HG03159 (cell line): ENCODE data around the gene SUSD1.
A peak's percentile ranks its signal among the peaks of the same experiment; 100 is the strongest.

ENCODE experiments used
- ATAC-seq: cut with Tn5 transposase; IDR thresholded peaks from one replicate; pipeline ENCODE4 v1.9.1; 2021; ENCODE audit warnings: mild to moderate bottlenecking, moderate library complexity; ENCODE audit not compliant: unreplicated experiment

The SUSD1 gene

DNA sequence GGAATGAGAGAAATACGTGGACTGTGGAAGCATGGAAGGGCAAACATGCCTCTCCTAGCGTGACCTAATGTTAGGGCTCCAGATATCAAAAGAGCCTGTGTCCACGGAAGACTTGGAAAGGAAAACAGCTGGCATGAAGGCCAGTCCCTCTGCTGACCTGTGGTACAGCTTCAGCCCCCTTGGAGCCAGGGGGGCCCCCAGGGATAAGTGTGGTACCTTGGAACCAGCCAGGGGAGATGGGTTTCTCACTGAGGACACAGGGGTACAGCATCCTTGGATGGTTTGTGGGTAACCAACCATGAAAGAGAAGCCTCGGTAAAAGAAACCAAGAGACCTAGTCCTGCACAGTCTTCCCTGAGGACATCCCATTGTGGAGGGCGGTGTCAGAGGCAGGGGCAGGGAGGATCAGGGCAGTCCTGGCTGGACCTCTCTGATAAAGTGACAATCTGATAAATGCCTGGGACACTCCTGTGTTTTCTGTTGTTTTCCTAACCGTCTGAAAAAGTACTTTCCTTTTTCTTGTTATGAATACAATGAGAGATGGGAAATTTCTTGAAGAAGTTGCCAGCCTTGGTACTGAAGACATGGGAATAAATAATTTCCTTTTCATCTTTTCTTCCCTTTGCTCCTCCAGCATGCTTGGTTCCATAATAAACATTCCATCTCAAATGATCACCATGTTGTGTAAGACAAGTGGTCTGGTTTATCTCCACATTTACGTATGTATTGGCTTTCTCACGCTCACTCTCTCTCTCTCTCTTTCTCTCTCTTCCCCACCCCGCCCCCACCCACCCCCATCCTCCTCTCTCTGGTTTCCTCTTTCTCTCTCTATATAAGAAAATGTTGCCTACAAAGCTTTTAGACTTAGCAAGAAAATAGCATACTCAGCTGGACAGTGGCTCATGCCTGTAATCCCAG, 102.1 kb downstream of the SUSD1 start:
- no peak for ATAC-seq

DNA sequence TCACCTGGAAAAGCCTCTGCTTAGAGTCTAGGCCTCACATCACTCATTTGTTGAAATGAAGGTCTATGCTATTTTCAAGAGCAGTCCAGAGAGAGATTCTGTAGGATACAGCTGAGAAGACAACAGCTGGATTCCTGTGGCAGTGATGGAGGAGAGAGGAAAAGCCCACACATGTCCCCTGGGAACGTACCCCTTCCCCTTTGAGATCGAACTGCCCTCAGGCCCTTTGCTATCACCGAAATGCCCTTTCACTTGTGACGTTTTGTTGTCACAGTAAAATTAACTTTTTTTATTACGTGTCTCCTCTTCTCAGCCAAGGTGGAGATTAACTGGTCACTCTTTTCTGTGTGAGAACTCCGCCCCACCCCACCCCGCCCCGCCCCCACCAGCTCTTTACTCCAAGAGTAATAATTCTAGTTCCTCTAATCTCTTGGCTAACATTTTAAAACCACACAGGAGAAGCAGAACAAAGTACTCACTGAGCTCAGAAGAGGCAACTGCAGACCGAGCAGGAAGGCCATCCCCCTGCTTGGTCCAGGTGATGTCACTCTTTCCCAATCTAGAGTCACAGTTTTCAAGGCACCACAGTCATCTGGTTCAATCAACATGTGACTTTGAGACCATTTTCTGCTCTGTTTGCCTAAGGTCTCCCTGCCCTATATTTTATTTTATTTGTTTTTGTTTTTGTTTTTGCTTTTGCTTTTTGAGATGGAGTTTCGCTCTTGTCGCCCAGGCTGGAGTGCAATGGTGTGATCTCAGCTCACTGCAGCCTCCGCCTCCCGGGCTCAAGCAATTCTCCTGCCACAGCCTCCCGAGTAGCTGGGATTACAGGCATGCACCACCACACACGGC, 105.6 kb downstream of the SUSD1 start:
- ATAC-seq = no peak

DNA sequence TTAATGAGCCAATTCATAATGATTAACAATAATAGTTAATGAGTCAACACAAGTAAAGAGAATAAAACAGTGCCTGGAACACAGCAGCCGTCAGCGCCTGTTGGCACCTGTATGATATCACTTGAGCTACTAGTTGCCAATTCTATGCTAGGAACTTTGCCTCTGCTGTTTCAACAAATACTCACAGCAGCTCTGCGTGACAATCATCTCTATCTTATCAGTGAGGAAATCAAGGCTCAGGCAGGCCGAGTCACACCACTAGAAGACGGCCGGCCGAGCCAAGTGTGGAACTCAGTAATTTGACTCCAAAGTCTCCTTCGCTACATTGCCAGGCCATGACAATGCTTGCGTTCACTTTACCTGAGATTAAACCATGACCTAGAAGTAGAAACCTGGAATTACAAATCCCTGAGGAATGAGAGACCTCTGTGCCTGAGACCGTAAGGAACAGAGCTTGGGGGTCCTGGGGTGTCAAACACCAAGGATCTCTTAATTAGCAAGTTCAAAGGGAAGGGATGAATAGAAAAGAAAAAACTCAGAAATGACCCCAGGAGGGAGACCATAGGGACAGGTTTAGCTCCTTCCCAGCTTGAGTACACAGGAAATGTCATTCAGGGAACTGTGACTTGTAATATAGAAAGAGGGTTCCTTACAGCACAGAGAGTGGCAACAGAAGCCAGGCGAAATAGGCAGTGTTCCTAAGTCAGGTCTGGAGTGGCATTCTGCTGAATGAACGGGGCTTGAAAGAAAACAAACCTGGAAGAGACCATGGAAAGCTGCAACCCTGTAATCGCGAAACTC, 109.1 kb downstream of the SUSD1 start:
- ATAC-seq = no peak

DNA sequence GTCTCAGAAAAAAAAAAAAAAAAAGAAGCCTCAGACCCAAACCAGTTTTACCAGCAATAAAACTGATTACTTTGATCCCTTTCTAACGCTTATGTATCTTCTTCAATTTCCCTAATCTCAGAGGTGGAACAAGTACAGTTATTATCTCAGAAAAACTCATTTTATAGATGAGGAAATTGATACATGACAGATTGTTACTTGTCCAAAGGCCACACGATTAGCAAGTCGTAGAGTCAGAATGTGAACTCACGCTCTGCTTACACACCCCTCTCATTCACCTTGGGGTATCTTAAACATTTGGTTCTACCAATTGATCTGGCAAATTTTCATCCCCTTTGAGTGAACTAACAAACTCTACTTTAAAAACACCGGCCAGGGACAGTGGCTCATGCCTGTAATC, 110.2 kb downstream of the SUSD1 start:
- ATAC-seq = no peak

DNA sequence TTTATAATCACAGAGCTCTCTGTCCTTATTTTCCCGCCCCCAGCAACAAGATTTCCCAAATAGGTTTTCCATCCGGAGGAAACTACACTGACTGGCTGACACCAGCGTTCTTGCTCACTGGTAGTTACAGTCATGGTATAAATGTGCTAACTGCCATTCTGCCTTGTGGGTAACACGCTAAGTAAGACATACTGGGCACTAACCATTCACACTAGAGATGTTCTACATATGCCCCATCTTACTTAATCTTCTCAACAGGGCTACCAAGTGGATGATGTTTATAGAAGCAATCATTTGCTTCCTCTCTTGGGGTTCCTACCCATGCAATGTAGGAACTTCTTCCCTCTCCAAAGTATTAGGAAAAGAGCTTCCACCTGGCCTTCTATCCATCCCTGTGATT, 111.5 kb downstream of the SUSD1 start:
- no peak for ATAC-seq

DNA sequence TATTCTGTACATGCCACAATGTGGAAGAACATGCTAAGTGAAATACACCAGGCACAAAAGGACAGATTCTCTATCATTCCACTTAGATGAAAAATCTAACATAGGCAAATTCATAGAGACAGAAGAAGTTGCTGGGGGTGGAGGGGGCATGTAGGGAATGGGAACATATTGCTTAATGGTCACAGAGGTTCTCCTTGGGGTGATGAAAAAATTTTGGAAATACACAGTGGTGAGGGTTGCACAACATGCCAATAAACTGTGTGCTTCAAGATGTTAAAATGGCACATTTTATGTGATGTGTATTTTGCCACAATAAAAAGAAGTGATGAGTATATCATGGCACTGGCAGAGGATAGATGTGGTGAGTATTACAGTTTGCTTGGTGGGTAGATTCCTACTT, 111.9 kb downstream of the SUSD1 start:
- ATAC-seq = no peak

DNA sequence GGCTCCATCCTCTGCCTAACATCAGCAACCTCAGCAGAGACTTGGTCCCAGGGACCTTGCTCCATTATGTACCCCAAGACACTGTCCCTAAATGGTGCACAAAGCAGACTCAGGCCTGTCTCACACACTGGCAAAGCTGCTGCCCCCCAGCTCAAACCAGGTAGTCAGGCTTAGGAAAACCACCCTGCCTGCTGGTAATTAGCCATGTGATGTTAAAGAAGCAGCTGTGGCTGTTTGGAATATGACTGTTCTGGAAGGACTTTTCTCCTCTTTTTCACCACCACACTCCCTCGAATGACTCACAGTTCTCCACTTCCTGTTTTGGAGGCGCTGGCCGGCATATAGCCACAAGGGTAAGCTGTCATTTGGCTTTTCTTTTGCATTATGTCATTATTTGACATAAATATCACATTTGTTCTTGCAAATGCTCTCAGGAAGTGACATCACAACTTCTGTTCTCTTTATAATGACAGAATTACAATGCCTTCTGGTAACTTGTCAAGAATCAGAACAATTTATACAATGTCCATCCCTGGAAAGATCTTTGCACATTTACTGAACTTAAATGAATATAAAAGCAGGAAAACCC, 113.9 kb downstream of the SUSD1 start:
- ATAC-seq = peak; percentile 74

DNA sequence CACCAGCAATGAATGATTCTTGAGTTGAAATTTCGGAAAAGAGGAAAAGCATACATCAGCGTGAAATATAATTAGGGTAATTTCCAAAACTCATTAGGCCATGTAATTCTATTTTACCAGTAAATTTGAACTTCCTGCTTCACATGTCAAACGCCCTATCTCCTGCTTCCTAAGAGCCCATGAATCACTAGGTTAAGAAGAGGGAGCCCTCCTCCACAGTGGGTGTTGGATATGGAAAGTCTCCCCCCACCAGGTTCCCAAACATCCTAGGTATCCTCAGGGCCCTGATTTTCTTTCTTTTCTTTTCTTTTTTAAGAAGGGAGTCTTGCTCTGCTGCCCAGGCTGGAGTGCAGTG, 115.2 kb downstream of the SUSD1 start:
- no peak for ATAC-seq

DNA sequence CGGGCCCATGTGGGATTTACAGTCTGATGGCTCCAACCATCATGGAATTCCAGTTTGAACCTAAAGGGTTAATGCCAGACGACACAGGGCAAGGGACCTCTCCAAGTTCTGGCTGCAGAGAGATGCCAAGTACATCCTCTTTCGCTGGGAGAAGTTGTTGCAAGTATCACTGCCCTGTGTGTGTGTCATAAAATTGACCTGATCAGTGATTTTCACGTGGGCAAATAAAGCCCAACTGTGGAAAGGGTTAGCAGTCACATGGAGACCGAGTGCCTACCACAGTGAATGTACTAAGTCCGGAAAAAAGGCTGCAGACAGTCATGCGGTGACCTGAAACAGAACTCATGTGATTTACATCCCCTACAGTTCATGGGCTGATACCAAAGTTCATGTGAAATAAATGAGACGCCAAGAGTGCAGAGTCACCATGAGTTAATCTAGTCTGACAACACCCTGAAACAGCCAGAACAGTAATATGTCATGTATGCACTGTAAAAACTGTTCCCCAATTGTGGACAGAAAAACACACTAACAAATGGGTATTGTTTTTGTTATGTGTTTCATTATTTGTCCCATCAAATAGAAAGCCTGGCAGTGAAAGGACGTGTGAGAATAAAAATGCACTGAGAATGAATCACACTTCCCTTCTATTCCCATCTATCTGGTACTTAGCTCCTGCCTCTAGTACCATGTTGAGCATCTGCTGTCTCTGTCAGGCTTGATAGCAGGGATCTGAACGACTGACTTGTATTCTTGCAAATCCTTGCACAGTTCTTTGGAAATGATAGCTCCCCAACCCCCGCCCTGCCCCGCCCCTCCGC, 115.7 kb downstream of the SUSD1 start:
- no peak for ATAC-seq

DNA sequence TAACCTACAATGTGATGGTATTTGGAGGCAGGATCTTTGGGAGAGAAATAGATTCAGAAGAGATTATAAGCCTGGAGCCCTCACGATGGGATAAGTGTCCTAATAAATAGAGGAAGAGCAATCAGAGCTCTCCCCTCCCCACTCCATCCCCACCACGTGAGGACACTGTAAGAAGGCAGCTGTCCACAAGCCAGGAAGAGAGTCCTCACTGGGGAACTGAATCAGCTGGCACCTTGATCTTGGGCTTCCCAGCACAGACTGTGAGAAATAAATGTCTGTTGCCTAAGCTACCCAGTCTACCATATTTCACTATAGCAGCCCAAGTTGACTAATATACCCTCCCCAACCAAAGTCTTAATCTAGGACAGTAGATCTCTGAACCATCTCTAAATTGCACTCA, 118.1 kb downstream of the SUSD1 start:
- ATAC-seq = no peak

DNA sequence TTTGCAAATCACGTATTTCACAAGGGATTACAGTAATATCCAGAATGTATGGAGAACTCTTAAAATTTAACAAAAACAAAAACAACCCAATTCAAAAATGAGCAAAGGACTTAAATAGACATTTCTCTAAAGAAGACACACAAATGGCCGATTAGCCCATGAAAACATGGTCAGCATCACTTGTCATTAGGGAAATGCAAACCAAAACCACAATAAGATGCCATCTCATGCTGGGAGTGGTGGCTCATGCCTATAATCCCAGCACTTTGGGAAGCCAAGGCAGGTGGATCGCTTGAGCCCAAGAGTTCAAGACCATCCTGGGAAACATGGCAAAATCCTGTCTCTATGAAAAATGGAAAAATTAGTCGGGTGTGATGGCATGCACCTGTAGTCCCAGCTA, 120.2 kb downstream of the SUSD1 start:
- ATAC-seq = no peak

DNA sequence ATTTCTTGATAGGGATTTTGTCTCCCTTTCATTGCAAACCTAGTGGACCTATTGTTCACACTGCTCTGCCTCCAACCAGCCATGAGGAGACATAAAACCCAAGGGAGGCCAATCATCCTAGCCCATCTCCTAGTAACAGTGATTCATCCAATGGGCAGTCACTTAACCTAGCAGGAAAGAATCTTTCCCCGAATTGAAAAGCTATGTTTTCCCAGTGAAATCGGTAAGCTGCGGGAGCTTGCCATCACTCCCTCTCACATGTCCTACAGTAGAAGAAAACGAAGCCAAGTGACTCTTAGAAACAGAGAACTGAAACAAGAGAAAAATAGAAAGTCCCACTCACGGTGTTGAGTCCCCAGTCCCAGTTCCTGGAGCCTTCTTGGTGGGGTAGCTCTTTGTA, 123.3 kb downstream of the SUSD1 start:
- no peak for ATAC-seq

DNA sequence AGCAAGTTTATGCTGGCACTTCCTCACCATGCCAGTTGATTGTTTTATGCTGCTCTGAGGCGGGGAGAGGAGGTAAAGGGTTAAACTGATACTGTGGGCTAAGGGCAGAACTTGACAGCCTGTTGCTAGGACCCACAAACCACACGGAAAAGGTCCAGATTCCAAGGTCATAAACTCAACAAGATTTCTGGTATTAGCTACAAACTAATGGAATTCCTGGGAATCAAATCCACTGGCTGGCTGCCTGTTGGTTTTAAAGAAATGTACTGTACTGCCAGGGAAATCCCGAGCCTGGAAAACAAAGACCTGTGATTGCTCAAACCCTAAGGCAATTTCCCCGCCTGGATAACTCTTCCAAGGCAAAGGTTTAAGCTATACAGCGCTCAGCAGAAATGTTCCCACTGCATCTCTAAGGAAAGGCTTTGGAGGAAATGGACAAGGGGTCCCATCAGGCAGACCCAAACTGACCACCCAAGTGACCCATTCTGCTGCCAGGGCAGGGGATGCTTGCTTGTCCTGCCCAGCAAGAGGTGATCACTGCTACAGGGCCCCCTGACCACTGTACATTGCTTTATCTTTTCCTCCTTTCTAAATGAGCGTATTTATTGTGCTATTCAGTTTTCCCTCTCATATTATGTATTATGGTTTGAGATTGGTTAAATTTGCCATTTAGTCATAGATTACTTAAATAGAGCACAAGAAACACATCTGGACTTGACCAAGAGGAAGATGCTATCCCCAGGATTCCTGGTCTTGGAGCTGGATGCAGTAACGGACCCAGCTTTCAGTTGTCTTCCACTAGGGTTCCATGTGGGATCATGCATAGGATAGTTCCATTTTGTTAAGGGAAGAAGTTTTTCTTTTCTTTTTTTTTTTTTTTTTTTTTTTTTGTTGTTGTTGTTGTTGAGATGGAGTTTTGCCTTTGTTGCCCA, 124.3 kb downstream of the SUSD1 start:
- ATAC-seq = no peak

DNA sequence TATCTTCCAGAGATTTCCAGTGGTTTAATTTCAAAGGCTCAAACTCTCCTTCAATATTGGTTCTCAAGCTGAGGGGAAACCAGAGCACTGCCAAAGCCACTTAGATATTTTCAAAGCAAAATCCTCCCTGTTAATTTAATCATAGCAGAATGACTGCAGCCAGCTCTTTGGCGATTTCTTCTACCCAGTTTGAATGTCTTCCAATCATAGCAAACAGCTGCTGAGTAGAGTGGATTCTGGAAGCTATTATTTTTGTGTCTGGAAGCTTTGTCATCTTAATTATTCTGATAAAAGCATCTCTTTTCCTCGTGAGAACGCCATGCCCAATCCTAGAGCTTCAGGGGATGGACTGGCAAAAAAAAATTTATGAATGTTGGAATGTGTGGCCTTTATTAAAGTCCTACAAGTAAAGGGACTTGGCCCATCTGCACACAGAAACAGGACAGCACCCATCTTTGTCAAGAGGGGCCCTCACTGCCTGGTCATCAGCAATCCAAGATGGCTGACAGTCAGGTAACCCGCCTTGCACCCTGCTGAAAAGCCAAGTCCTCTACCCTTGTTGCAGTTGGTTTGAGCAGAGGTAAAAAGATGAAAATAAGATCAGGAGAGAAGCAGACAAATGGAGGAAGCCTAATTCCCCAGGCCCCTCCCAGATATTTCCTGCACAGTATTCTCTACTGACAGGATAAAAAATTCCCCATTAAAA, 125.1 kb downstream of the SUSD1 start:
- no peak for ATAC-seq

DNA sequence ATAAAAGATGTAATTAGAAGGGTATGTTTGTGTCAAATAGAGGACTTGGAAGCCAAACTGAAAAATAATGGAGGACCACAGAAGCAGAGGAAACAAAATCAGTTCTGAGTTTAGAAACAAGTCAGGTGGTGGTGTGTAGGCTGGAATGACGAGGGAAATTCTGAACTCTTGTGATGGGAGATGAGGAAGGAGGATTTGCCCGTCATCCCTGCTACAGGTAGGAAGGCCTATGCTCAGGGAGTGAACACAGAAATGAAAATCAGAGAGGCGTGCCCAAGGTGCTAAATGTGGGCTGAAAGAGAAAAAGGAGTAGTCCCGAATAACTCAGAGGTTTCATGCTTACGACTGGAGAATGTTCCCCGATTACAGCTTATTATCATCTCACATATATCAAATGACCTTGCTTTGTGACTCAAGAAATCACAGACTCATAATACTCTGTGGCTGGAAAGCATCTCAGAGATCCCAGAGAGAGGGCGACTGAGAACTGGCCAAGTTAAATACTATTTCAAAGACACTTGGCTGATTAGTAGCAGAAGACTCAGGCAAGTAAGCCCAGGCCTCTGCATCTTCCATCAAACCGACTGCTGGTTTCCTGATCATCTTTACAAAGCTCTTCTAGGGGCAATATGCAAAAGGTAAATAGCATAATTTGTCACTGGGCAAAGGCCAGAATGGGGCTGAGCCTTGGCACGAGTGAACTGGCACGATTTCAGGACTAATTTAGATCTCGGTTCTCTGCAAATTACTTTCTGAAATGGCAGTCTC, 126.0 kb downstream of the SUSD1 start:
- ATAC-seq = no peak

DNA sequence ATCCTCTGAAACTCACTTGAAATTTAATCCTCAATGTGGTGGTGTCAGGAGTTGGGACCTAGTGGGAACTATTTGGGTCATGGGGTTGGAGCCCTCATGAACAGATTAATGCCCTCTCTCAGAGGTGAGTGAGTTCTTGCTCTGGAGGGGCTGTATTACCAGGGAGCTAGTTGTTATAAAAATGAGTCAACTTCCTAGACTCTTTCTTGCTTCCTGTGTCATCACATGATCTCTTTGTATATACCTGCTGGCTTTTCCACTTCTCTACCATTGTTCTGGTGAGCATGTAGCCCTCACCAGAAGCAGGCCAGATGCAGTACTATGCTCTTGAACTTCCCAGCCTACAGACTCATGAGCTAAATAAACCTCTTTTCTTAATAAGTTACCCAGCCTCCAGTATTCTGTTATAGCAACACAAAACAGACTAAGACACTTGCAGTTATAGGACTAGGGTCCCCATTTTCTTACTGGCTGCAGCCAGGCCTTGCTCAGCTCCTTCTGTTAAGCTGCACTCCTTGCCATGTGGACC, 127.5 kb downstream of the SUSD1 start:
- no peak for ATAC-seq

DNA sequence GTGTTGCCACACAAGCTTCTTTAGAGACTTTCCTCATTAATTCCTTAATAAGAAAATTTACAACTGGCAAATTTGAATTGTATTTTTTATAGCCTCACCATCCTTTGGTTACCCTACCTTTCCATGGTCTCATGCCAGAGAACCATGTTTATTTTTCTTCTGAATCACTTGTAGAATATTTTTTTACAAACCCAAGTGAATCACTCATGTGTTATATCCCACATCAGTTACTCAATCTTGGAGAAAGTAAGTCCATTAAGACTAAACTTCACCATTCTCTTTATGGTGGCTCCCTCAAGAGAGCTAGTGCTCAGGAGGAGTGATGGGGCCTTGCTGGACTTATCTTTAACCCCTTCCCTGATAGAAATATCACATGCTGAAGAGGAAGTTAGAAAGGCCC, 128.9 kb downstream of the SUSD1 start:
- ATAC-seq = no peak
